Measurements from ENCODE around the gene COL2A1. TPM values are rescaled to one million over a fixed set of nuclear protein-coding genes. Genes with fewer than 3 reads are reported as not detected.
A peak's percentile ranks its signal among the peaks of the same experiment; 100 is the strongest.

The COL2A1 gene
- total RNA-seq, 1 donor from 2014 or later: 3.8 TPM

DNA sequence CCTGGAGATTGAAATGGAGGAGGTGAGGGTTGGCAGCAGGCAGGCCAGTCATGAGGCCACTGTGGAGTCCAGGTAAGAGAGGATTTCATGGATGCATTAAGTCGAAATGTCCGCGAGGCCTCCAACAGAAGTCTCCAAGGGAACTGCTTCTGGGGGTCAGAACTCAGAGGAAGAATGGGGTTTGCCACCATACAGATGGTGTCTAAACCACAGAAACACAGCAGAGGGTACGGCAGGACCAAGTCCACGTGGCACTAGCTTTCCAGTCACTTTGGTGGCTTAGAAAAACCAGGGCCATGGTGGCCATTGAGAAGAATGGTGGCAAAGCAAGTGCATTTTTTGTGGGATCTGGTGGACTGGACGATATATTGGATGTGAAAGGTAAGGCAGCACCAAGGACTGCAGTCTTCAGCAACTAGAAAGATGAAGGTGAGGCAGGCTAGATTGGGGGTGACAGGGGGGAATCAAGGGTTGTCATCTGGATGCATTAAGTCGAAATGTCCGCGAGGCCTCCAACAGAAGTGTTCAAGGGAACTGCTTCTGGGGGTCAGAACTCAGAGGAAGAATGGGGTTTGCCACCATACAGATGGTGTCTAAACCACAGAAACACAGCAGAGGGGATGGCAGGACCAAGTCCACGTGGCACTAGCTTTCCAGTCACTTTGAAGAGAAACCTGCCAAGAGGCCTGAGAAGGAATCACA lies 63.4 kb downstream of the COL2A1 start:
- no peak for DNase-seq (ENCODE audit: low read depth)
- H3K27me3 ChIP-seq (ENCODE audit: control insufficient read depth, insufficient read depth, low read length): peaks cover 16% of the 10 kb centered on the region
- H3K4me3 ChIP-seq (ENCODE audit: low read depth, low read length): no peak overlapping the region
- TF ChIP-seq, protein P1, sequence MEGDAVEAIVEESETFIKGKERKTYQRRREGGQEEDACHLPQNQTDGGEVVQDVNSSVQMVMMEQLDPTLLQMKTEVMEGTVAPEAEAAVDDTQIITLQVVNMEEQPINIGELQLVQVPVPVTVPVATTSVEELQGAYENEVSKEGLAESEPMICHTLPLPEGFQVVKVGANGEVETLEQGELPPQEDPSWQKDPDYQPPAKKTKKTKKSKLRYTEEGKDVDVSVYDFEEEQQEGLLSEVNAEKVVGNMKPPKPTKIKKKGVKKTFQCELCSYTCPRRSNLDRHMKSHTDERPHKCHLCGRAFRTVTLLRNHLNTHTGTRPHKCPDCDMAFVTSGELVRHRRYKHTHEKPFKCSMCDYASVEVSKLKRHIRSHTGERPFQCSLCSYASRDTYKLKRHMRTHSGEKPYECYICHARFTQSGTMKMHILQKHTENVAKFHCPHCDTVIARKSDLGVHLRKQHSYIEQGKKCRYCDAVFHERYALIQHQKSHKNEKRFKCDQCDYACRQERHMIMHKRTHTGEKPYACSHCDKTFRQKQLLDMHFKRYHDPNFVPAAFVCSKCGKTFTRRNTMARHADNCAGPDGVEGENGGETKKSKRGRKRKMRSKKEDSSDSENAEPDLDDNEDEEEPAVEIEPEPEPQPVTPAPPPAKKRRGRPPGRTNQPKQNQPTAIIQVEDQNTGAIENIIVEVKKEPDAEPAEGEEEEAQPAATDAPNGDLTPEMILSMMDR (IDR thresholded peaks at IDR 0.05; ENCODE audit: insufficient read depth, low read length, poor library complexity, severe bottlenecking): no peak
- H3K36me3 ChIP-seq (ENCODE audit: control insufficient read depth, insufficient read depth, low read length): no peaks in the 10 kb centered on the region

DNA sequence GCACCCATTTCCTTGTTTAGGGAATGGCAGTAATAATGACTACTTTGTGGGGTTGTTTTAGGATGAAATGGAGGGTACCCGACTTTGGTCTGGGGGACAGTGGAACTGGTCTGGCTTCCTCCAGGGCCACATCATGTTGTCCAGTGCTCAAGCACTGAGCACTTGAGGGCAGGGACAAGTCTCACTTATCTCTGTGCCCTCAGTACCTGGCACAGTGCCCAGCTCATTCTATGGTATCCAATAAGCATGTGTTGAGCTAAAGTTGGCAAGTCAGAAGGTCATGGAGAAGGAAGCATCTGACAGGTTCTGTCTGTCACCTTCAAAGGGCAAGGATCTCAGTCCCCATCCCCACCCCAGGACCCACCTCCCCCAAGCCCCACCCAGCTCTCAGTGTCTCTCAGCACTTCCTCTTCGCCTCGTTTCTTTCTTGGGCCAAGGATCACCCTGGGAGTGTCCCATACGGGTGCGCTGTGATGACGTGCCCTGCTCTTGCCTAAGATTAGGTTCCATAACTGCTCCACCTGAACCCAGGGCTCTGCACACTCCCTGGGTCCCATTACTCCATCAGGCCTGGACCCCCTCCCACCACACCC lies 65.2 kb downstream of the COL2A1 start:
- Histone ChIP-seq H3K4me3 (ENCODE audit: low read depth, low read length) (no peak overlapping the region), H3K36me3 (ENCODE audit: control insufficient read depth, insufficient read depth, low read length) (no peaks in the 10 kb centered on the region), H3K27me3 (ENCODE audit: control insufficient read depth, insufficient read depth, low read length) (peaks cover 16% of the 10 kb centered on the region)
- TF ChIP-seq, protein P1 (IDR thresholded peaks at IDR 0.05; ENCODE audit: insufficient read depth, low read length, poor library complexity, severe bottlenecking): no peak
- DNase-seq (ENCODE audit: low read depth): no peak

DNA sequence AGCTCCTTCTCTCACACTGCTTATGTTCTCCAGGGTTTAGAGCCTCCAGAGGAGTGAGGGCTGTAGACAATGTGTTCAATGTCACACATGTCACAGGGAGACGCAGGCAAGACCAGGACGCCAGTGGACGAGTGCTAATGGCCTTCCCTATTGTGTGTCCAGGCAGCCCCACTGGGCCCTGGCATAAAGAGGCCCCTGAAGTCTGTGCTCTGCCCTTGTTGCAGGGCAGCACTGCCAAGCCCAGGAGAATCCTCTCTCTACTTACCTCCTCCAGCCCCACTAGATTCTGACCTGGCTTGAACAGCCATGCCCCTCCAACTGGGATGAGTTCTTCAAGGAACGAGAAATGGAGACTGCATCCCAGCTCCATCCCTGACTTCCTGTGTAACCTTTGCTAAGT lies 65.7 kb downstream of the COL2A1 start:
- TF ChIP-seq, protein P1 (IDR thresholded peaks at IDR 0.05; ENCODE audit: insufficient read depth, low read length, poor library complexity, severe bottlenecking): no peak
- H3K36me3 ChIP-seq (ENCODE audit: control insufficient read depth, insufficient read depth, low read length): no peaks in the 10 kb centered on the region
- no peak overlapping the region for H3K4me3 ChIP-seq (ENCODE audit: low read depth, low read length)
- peaks cover 16% of the 10 kb centered on the region for H3K27me3 ChIP-seq (ENCODE audit: control insufficient read depth, insufficient read depth, low read length)
- DNase-seq (ENCODE audit: low read depth): no peak

DNA sequence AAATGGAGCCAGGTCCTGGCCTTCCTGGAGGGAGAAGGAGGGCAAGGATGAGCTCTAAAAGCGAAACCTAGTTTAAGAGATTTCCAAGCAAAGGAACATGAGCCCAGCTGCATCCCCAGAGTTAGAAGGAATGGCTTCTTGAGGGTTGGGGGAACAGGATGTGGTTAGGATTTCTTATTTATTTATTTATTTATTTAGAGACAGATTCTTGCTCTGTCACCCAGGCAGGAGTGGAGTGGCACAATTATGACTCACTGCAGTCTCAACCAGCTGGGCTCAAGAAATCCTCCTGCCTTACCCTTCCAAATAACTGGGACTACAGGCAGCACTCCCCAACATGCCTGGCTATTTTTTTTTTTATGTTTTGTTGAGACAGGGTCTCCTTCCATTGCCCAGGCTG lies 66.2 kb downstream of the COL2A1 start:
- Histone ChIP-seq H3K36me3 (ENCODE audit: control insufficient read depth, insufficient read depth, low read length) (no peaks in the 10 kb centered on the region), H3K4me3 (ENCODE audit: low read depth, low read length) (no peak overlapping the region), H3K27me3 (ENCODE audit: control insufficient read depth, insufficient read depth, low read length) (peaks cover 14% of the 10 kb centered on the region)
- peak; percentile 23 for DNase-seq (ENCODE audit: low read depth)
- TF ChIP-seq, protein P1 (IDR thresholded peaks at IDR 0.05; ENCODE audit: insufficient read depth, low read length, poor library complexity, severe bottlenecking): no peak

DNA sequence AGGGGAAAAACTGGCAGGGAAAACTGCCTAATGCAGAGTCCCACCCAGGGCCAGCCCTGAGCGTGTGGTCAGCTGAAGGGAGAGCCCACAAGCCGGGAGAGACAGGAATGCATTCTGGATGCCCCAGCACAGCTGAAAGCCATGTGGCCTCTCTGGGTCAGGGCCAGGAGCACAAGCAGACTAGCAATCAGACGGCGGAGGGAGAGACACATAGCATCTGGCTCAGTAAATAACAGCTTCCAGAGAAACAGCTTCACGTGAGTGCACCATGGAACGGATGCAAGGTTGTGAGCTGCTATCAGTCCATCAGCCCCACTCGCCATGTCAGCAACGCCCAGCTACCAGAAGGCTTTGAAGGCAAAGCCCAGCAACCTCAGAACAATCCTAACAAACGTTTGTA lies 69.1 kb downstream of the COL2A1 start:
- DNase-seq (ENCODE audit: low read depth): no peak
- Histone ChIP-seq H3K4me3 (ENCODE audit: low read depth, low read length) (no peak overlapping the region), H3K27me3 (ENCODE audit: control insufficient read depth, insufficient read depth, low read length) (peaks cover 4% of the 10 kb centered on the region), H3K36me3 (ENCODE audit: control insufficient read depth, insufficient read depth, low read length) (no peaks in the 10 kb centered on the region)
- TF ChIP-seq, protein P1 (IDR thresholded peaks at IDR 0.05; ENCODE audit: insufficient read depth, low read length, poor library complexity, severe bottlenecking): no peak
